ENCODE data around the gene TBL1X. TPM values are rescaled to one million over a fixed set of nuclear protein-coding genes. Genes with fewer than 3 reads are reported as not detected.

Gene TBL1X
- total RNA-seq, 2 experiments from 2014 or later, result 20.7 to 21.6 TPM

DNA sequence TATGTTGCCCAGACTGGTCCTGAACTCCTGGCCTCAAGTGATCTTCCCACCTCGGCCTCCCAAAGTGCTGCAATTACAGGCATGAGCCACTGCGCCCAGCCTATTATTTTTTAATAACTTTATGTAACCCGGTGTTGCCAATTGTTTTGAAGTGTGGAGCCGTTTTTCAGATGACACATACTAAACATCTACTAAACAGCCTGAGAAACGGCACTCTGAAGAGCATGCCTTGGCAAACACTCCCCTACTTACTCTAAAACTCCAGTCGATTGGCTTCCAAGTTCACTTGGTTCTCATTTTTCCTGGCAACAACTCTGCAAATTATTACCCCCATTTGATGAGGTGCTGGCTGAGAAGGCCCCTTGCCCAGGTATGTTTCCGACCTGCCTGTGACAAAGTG, 169.7 kb downstream of the TBL1X start:
- no peaks in the 10 kb centered on the region for H3K27me3 Mint-ChIP-seq (ENCODE audit: low read depth)
- H3K4me3 Mint-ChIP-seq, result no peak overlapping the region
- no peaks in the 10 kb centered on the region for H3K9me3 Mint-ChIP-seq
- H3K36me3 Mint-ChIP-seq (ENCODE audit: low read depth), result peaks cover under 1% of the 10 kb centered on the region
- H3K4me1 Mint-ChIP-seq (ENCODE audit: low read depth), result peaks cover 30% of the 10 kb centered on the region
- DNase-seq, result no peak
- H3K27ac Mint-ChIP-seq, result no peak overlapping the region
- intact Hi-C loops (cut with micrococcal nuclease), result loop anchor here (5.0 kb wide), 1 partner anchor 67 kb away; no protein-coding TSS in a partner anchor
- CTCF ChIA-PET, result no interaction called here

DNA sequence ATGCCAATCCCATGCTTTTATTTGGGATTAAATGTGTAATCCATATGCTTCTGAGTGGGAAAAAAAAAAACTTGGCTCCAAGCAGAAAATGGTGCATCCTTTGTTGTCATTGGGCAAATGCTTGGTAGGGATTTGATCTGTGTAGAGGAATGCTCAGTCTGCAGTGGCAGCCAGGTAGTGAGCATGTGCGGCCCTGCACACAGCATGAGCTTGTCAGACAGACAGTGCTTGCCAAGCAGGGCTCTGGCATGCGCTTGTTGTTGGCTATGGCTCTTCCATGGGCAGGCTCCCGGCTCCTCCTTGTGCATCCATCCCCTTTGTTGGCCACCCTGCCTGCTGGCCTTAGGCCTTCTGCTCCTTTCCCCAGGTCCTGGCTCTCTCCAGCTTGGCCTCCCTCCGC, 170.5 kb downstream of the TBL1X start:
- intact Hi-C loops (cut with micrococcal nuclease), result no loop called here
- Mint-ChIP-seq H3K4me3 (no peak overlapping the region), H3K9me3 (no peaks in the 10 kb centered on the region), H3K36me3 (ENCODE audit: low read depth) (peaks cover 1% of the 10 kb centered on the region), H3K4me1 (ENCODE audit: low read depth) (peaks cover 31% of the 10 kb centered on the region), H3K27ac (no peak overlapping the region), H3K27me3 (ENCODE audit: low read depth) (no peaks in the 10 kb centered on the region)
- no peak for DNase-seq
- CTCF ChIA-PET, result no interaction called here

DNA sequence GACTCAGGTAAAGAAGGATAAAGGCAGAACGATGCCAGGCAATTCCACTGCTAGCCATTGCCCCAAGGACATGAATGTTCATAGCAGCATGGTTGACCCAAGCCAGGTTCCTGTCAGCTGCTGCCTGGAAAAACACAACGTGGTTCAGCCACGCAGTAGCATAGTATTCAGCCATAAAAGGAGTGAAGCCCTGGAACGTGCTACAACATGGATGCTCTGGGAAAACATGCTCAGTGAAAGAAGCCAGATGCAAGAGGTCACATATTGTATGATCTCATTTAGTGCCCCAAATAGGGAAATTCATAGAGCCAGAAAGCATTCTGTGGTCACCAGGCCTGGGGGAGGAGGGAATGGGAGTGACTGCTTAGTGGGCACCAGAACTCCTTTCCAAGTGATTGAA, 170.9 kb downstream of the TBL1X start:
- CTCF ChIA-PET, result no interaction called here

DNA sequence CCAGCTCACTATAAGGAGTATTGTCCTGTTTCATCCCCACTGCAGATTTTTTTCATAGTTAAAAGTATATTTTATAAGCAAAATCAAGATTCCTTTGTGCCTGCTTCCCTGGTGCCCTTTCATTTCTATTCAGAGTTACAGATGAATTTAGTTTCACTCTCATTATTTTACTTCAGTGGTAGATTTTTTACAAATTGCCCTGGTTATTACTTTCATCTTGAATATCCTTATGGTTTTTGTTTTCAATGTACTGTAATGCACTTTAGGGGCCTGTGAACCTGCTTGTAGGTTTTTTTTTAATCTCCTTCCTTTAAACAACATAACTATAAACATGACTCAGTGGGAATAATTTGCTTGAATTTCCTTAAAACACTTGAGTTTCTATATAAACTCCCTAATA, 174.0 kb downstream of the TBL1X start:
- no peak overlapping the region for H3K27ac Mint-ChIP-seq
- H3K27me3 Mint-ChIP-seq (ENCODE audit: low read depth), result no peaks in the 10 kb centered on the region
- DNase-seq, result no peak
- peaks cover 3% of the 10 kb centered on the region for H3K36me3 Mint-ChIP-seq (ENCODE audit: low read depth)
- H3K4me3 Mint-ChIP-seq, result no peak overlapping the region
- intact Hi-C loops (cut with micrococcal nuclease), result no loop called here
- H3K4me1 Mint-ChIP-seq (ENCODE audit: low read depth), result peaks cover 38% of the 10 kb centered on the region
- no peaks in the 10 kb centered on the region for H3K9me3 Mint-ChIP-seq
- CTCF ChIA-PET, result no interaction called here

More for the DNA sequence above, 170.9 kb downstream of the TBL1X start:
- H3K36me3 Mint-ChIP-seq (ENCODE audit: low read depth), result peaks cover 1% of the 10 kb centered on the region
- intact Hi-C loops (cut with micrococcal nuclease), result no loop called here
- no peak overlapping the region for H3K27ac Mint-ChIP-seq
- H3K4me3 Mint-ChIP-seq, result no peak overlapping the region
- DNase-seq, result no peak
- H3K27me3 Mint-ChIP-seq (ENCODE audit: low read depth), result no peaks in the 10 kb centered on the region
- H3K9me3 Mint-ChIP-seq, result no peaks in the 10 kb centered on the region
- peaks cover 31% of the 10 kb centered on the region for H3K4me1 Mint-ChIP-seq (ENCODE audit: low read depth)

DNA sequence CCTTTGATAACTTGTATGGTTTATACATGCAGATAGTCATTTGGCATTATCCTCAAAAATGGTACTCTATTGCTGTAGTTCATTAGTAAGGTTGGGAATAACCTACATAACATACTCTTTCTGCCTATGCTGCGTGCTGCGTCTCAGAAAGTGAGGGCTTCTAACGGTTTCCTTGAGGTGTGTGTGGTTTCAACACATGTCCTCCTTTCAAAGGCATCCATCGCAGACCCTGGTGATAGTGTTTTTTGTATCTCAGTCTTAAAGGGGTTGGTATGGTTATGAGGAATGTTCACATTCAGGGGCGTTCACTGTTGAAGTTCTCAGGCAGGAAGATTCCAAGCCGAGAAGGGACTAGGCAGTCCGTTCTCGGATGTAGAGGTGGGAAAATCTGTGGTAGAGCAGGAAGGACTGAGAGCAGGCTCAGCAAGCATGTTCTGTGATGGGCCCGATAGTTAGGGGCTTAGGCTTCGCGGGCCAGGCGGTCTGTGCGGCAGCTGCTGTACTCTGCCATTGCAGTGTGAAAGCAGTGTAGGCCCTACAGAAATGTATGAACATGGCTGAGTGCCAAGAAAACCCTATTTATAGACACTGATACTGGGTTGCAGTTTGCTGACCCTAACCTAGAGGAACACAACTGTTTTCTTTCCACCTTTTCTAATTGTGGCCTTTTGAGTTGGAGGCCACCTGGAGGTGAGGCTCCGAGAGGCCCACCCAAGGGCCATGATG, 177.6 kb downstream of the TBL1X start:
- DNase-seq, result no peak
- CTCF ChIA-PET, result no interaction called here
- Mint-ChIP-seq H3K27me3 (ENCODE audit: low read depth) (no peaks in the 10 kb centered on the region), H3K27ac (no peak overlapping the region), H3K4me3 (no peak overlapping the region), H3K36me3 (ENCODE audit: low read depth) (peaks cover 5% of the 10 kb centered on the region), H3K4me1 (ENCODE audit: low read depth) (peaks cover 40% of the 10 kb centered on the region), H3K9me3 (no peaks in the 10 kb centered on the region)
- intact Hi-C loops (cut with micrococcal nuclease), result loop anchor here (10.0 kb wide), 1 partner anchor 658 kb away; no protein-coding TSS in a partner anchor

DNA sequence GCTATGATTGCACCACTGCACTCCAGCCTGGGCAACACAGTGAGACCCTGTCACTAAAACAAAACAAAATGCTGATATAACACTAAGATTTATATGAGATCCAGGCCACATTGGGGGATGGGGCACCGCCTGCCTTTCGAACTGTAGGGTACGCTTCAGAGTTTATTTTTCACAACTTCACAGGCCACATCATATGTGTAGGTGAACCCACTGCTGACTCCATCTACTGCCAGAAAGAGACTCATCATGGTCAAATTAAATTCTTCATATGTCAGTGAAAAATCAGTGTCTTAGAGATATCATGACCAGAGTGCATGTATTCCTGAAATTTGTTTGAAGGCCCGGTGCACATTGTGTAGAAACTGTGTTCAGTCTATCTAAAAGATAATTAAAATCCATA, 178.9 kb downstream of the TBL1X start:
- Mint-ChIP-seq H3K36me3 (ENCODE audit: low read depth) (peaks cover 5% of the 10 kb centered on the region), H3K27ac (no peak overlapping the region), H3K4me1 (ENCODE audit: low read depth) (peaks cover 35% of the 10 kb centered on the region), H3K9me3 (no peaks in the 10 kb centered on the region), H3K4me3 (no peak overlapping the region), H3K27me3 (ENCODE audit: low read depth) (no peaks in the 10 kb centered on the region)
- CTCF ChIA-PET, result no interaction called here
- intact Hi-C loops (cut with micrococcal nuclease), result loop anchor here (1.0 to 10.0 kb wide), 4 partner anchors 33 to 659 kb away; no protein-coding TSS in a partner anchor
- no peak for DNase-seq

DNA sequence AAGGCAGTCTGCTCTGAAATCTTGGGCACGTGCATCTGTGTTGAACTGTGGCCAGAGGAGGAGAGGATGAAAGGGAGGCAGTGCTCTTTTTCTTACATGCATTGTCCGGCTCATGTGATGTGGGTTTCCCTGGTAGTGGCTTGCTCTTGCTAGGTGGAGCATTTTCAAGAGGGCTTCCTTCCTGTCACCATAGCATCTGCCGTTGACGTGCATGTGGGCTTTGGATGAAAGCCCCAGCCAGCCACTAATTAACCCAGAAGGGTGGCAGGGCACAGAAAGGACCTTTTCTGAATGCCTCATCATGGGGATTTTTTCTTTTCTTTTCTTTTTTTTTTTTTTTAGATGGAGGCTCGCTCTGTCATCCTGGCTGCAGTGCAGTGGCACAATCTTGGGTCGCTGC, 179.5 kb downstream of the TBL1X start:
- peak; percentile 70 for DNase-seq
- intact Hi-C loops (cut with micrococcal nuclease), result loop anchor here (1.0 to 10.0 kb wide), 4 partner anchors 33 to 660 kb away; no protein-coding TSS in a partner anchor
- H3K9me3 Mint-ChIP-seq, result no peaks in the 10 kb centered on the region
- CTCF ChIA-PET, result no interaction called here
- H3K4me3 Mint-ChIP-seq, result no peak overlapping the region
- no peak overlapping the region for H3K27ac Mint-ChIP-seq
- no peaks in the 10 kb centered on the region for H3K27me3 Mint-ChIP-seq (ENCODE audit: low read depth)
- peaks cover 31% of the 10 kb centered on the region for H3K4me1 Mint-ChIP-seq (ENCODE audit: low read depth)
- H3K36me3 Mint-ChIP-seq (ENCODE audit: low read depth), result peaks cover 5% of the 10 kb centered on the region

DNA sequence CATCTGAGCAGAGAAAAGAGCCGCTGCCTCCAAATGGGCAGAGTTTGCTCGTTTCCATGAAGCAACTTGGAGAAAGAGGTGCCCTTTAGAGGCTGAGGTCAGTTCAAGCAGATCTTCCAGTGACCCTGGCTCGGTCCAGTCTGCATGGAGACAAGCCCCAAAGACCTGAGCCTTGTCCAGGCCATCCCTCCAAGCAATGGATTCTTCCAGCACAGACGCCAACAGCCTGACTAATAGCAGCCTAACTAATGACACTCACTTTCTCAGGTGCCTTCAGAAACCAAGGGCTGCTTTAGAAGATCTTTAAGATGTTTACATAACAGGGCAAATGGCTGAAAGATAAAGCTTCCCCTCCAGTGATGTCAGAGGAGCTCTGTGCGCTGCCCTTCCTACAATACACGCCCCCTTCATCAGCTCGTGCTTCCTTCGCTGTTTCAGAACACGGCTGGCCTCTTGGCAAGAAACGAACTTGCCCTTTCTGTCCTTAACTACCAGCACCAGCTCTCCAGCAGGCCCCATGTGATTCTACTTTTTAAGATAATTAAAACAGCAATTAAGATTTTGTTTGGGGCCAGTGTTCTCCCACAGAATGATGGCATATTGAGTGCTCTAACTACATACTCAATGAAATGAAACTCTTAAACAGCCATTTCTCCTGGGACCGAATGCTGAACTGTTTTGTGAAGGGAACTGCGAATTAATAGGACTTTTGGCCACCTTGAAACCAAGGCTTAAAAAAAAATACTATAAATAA, 181.8 kb downstream of the TBL1X start:
- CTCF ChIA-PET, result no interaction called here
- Mint-ChIP-seq H3K4me1 (ENCODE audit: low read depth) (peaks cover 29% of the 10 kb centered on the region), H3K27me3 (ENCODE audit: low read depth) (no peaks in the 10 kb centered on the region), H3K9me3 (no peaks in the 10 kb centered on the region), H3K4me3 (no peak overlapping the region), H3K27ac (no peak overlapping the region), H3K36me3 (ENCODE audit: low read depth) (peaks cover 3% of the 10 kb centered on the region)
- DNase-seq, result no peak
- intact Hi-C loops (cut with micrococcal nuclease), result loop anchor here (10.0 kb wide), 1 partner anchor 662 kb away; no protein-coding TSS in a partner anchor

DNA sequence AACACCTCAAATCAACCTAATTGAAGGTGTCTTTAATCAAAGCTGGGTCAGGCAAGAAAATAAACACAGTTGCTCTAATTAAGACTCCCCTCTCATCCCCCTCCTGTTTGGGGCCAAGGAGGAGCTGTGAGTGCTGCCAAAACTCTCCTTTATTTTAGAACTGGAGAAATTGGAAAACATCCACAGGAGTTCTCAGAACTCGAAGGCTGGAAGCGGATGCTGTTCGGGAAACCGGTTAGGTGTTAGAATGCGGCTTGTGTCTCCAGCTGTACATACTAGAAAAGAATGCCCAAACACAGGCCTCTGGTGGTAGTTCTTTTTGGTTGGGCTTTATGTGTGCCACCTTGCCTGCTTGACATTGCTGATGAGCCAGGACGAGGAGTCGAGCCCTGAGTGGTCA, 182.6 kb downstream of the TBL1X start:
- Mint-ChIP-seq H3K27me3 (ENCODE audit: low read depth) (no peaks in the 10 kb centered on the region), H3K27ac (no peak overlapping the region), H3K4me3 (no peak overlapping the region), H3K9me3 (no peaks in the 10 kb centered on the region), H3K4me1 (ENCODE audit: low read depth) (peaks cover 22% of the 10 kb centered on the region), H3K36me3 (ENCODE audit: low read depth) (peaks cover 2% of the 10 kb centered on the region)
- DNase-seq, result no peak
- intact Hi-C loops (cut with micrococcal nuclease), result loop anchor here (10.0 kb wide), 1 partner anchor 663 kb away; no protein-coding TSS in a partner anchor
- CTCF ChIA-PET, result no interaction called here

DNA sequence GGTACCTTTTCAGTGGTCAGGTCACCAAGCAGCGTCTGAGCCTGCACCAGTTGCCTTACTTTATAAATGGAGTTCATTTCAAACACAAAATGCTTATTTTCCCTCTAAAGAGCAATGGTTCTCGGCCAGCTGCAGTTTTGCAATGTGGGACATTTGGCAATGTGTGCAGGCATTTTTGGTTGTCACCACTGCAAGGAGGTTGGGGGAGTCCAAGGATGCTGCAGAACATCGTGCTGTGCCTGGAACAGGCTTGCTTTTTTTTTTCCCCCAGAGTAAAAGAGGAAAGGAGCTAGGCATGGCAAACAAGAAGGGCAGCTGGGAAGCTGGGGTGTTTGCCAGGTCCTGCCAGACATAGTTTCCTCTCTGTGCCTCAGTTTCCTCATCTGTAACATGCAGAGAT, 185.2 kb downstream of the TBL1X start:
- CTCF ChIA-PET, result no interaction called here
- intact Hi-C loops (cut with micrococcal nuclease), result no loop called here
- Mint-ChIP-seq H3K4me1 (ENCODE audit: low read depth) (peaks cover 2% of the 10 kb centered on the region), H3K27ac (no peak overlapping the region), H3K36me3 (ENCODE audit: low read depth) (peaks cover 7% of the 10 kb centered on the region), H3K27me3 (ENCODE audit: low read depth) (no peaks in the 10 kb centered on the region), H3K4me3 (no peak overlapping the region), H3K9me3 (no peaks in the 10 kb centered on the region)
- no peak for DNase-seq

DNA sequence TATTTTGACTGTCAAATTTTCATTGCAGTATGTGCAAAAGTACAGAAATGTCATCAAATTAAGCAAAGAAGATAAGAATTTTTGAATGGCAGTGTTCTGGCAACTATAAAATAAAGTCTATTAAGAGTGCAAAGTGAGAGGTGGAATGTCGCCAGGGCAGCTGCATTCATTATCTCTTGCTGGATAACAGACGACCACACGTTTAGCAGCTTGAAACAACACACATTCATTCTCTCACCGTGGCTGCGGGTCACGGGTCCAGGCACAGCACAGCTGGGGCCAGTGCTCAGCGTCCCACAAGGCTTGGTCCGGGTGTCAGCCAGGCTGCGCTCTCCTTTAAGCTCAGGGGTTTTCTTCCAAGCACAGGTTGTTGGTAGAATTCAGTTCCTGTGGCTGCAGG, 186.9 kb downstream of the TBL1X start:
- Mint-ChIP-seq H3K27ac (no peak overlapping the region), H3K27me3 (ENCODE audit: low read depth) (no peaks in the 10 kb centered on the region), H3K4me1 (ENCODE audit: low read depth) (no peaks in the 10 kb centered on the region), H3K4me3 (no peak overlapping the region), H3K36me3 (ENCODE audit: low read depth) (peaks cover 9% of the 10 kb centered on the region), H3K9me3 (no peaks in the 10 kb centered on the region)
- CTCF ChIA-PET, result no interaction called here
- intact Hi-C loops (cut with micrococcal nuclease), result no loop called here
- DNase-seq, result no peak

DNA sequence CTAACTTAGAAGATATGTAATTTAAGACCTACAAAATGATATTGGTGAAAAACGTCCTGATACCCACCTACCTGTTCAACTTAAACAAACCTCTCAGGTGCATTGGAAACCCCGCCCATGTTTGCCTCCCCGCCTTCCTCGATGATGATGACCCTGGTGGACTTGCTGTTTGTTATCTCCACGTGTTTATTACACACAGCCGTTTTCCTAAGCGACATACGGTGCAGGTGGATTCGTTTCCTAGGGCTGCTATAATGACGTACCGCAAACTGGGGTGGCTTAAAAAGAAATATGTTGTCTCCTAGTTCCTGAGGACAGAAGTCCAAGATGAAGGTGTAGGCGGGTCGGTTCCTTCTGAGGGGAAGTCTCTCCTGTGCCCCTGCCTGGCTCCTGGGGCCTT, 190.1 kb downstream of the TBL1X start:
- H3K27ac Mint-ChIP-seq, result no peak overlapping the region
- H3K4me1 Mint-ChIP-seq (ENCODE audit: low read depth), result no peaks in the 10 kb centered on the region
- H3K4me3 Mint-ChIP-seq, result no peak overlapping the region
- CTCF ChIA-PET, result no interaction called here
- intact Hi-C loops (cut with micrococcal nuclease), result no loop called here
- H3K9me3 Mint-ChIP-seq, result no peaks in the 10 kb centered on the region
- H3K36me3 Mint-ChIP-seq (ENCODE audit: low read depth), result peaks cover 18% of the 10 kb centered on the region
- no peaks in the 10 kb centered on the region for H3K27me3 Mint-ChIP-seq (ENCODE audit: low read depth)
- no peak for DNase-seq

DNA sequence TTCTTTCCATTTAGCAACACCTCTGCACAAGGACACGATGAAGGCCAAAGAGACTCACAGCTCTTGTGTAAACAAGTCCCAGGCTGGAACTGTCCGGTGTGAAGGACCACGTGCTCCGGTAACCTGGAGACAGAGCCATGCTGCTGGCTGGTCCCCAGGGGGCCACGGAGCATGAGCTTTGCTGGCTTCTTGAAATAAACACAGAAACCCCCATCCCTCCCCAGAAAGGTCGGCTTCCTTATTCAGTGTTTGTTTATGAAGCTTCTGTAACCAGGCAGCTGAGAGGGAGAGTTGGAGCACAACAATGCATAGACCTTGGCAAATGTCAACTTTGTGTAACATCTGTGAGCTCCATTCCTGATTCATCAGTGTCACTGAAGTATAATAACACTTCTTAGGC, 191.4 kb downstream of the TBL1X start:
- H3K9me3 Mint-ChIP-seq, result no peaks in the 10 kb centered on the region
- peaks cover 18% of the 10 kb centered on the region for H3K36me3 Mint-ChIP-seq (ENCODE audit: low read depth)
- no peak for DNase-seq
- no peaks in the 10 kb centered on the region for H3K27me3 Mint-ChIP-seq (ENCODE audit: low read depth)
- H3K27ac Mint-ChIP-seq, result no peak overlapping the region
- intact Hi-C loops (cut with micrococcal nuclease), result no loop called here
- CTCF ChIA-PET, result interaction anchor here (0.6 kb wide), 1 partner anchor 36 kb away, joined by 3 read pairs; no protein-coding TSS in a partner anchor
- no peak overlapping the region for H3K4me3 Mint-ChIP-seq
- H3K4me1 Mint-ChIP-seq (ENCODE audit: low read depth), result no peaks in the 10 kb centered on the region

Measured in activated naive CD4-positive, alpha-beta T cell treated with anti-CD3 and anti-CD28 coated beads for 36 hours (primary cell).